ENCODE data around the gene KAZALD1. TPM values are rescaled to one million over a fixed set of nuclear protein-coding genes. Genes with fewer than 3 reads are reported as not detected.

Gene KAZALD1
- total and polyA plus RNA-seq, 8 donors, result 0.19 to 1.6 (median 1.0) TPM

- FAIRE-seq, result no peak
- H3K27me3 ChIP-seq, result no peaks in the 10 kb centered on the region
- H3K36me3 ChIP-seq, result no peaks in the 10 kb centered on the region
- no peak overlapping the region for H3K27ac ChIP-seq
- WGBS, 2 donors, result 68 to 77% methylated on average over 4 of the region's 4 CpGs
- no peaks in the 10 kb centered on the region for H3K4me1 ChIP-seq
- TF ChIP-seq CTCF (IDR thresholded peaks at IDR 0.05), result no peak
- no peak overlapping the region for H3K4me3 ChIP-seq
- intact Hi-C loops (cut with DNase I), result loop anchor here in 2 of 3 donors (2.0 to 5.0 kb wide), 2 partner anchors 44 to 46 kb away; no protein-coding TSS in a partner anchor
- DNase-seq, result no peak
- ATAC-seq, result no peak
- H3K9me3 ChIP-seq, result no peaks in the 10 kb centered on the region
Observed at GRCh38 chr10:101096378-101096777, 34.6 kb downstream of the KAZALD1 start.

- FAIRE-seq (no peak), ATAC-seq (no peak), DNase-seq (no peak)
- Histone ChIP-seq H3K36me3 (no peaks in the 10 kb centered on the region), H3K9me3 (no peaks in the 10 kb centered on the region), H3K27ac (no peak overlapping the region), H3K4me1 (no peaks in the 10 kb centered on the region), H3K4me3 (no peak overlapping the region), H3K27me3 (no peaks in the 10 kb centered on the region)
- WGBS, 2 donors, result 63 to 69% methylated on average over 4 of the region's 4 CpGs
- intact Hi-C loops (cut with DNase I), result loop anchor here in 2 of 3 donors (2.0 to 5.0 kb wide), 2 partner anchors 43 to 44 kb away; no protein-coding TSS in a partner anchor
- TF ChIP-seq CTCF (IDR thresholded peaks at IDR 0.05), result no peak
Observed at GRCh38 chr10:101097881-101098280, 36.1 kb downstream of the KAZALD1 start.

- 49 to 61% methylated on average over 6 of the region's 6 CpGs for WGBS, 2 donors
- TF ChIP-seq CTCF (IDR thresholded peaks at IDR 0.05), result no peak
- Histone ChIP-seq H3K4me3 (no peak overlapping the region), H3K9me3 (no peaks in the 10 kb centered on the region), H3K4me1 (no peaks in the 10 kb centered on the region), H3K36me3 (no peaks in the 10 kb centered on the region), H3K27ac (no peak overlapping the region), H3K27me3 (no peaks in the 10 kb centered on the region)
- FAIRE-seq (no peak), DNase-seq (no peak), ATAC-seq (no peak)
- intact Hi-C loops (cut with DNase I), result loop anchor here in 1 of 3 donors (5.0 kb wide), 1 partner anchor 42 kb away; no protein-coding TSS in a partner anchor
Observed at GRCh38 chr10:101099901-101100300, 38.1 kb downstream of the KAZALD1 start.

- no peak for FAIRE-seq
- intact Hi-C loops (cut with DNase I), result no loop called here
- Histone ChIP-seq H3K4me3 (no peak overlapping the region), H3K4me1 (no peaks in the 10 kb centered on the region), H3K27me3 (no peaks in the 10 kb centered on the region), H3K9me3 (no peaks in the 10 kb centered on the region), H3K27ac (no peak overlapping the region), H3K36me3 (no peaks in the 10 kb centered on the region)
- TF ChIP-seq CTCF (IDR thresholded peaks at IDR 0.05), result no peak
- 69 to 72% methylated on average over 4 of the region's 4 CpGs for WGBS, 2 donors
- ATAC-seq, result no peak
- no peak for DNase-seq
Observed at GRCh38 chr10:101101372-101101881, 39.6 kb downstream of the KAZALD1 start.

- Histone ChIP-seq H3K27me3 (no peaks in the 10 kb centered on the region), H3K36me3 (no peaks in the 10 kb centered on the region), H3K4me1 (no peaks in the 10 kb centered on the region), H3K27ac (no peak overlapping the region), H3K4me3 (no peak overlapping the region), H3K9me3 (no peaks in the 10 kb centered on the region)
- intact Hi-C loops (cut with DNase I), result no loop called here
- ATAC-seq (peak; percentile 68 to 83 (median 70)), FAIRE-seq (no peak), DNase-seq (peak in 1 of 6 donors; percentile 44)
- 19 to 21% methylated on average over 2 of the region's 2 CpGs for WGBS, 2 donors
- no peak for TF ChIP-seq CTCF (IDR thresholded peaks at IDR 0.05)
Observed at GRCh38 chr10:101103430-101103829, 41.6 kb downstream of the KAZALD1 start.
